ENCODE results near the gene CCDC88A. TPM values are rescaled to one million over a fixed set of nuclear protein-coding genes. Genes with fewer than 3 reads are reported as not detected.

Gene CCDC88A
- total and polyA plus RNA-seq, 2 experiments from 2014 or later, result 144 to 169 TPM

GRCh38 chr2:55301277-55301676, 118.4 kb downstream of the CCDC88A start:
- Histone ChIP-seq H3K27me3 (ENCODE audit: insufficient read depth) (no peaks in the 10 kb centered on the region), H3K36me3 (ENCODE audit: insufficient read depth) (peaks cover 18% of the 10 kb centered on the region), H3K27ac (ENCODE audit: low read depth) (no peak overlapping the region; the same call in 1 of the 2 replicates), H3K79me2 (replicated peaks; ENCODE audit: insufficient read depth) (no peaks in the 10 kb centered on the region), H3K9me2 (ENCODE audit: insufficient read depth) (no peaks in the 10 kb centered on the region), H4K20me1 (replicated peaks; ENCODE audit: insufficient read depth) (no peaks in the 10 kb centered on the region; the same call in 1 of the 2 replicates), H3K4me3 (no peak overlapping the region), H3K4me2 (no peak overlapping the region), H3F3A (replicated peaks; ENCODE audit: low read depth) (no peaks in the 10 kb centered on the region), H3K4me1 (ENCODE audit: insufficient read depth) (no peaks in the 10 kb centered on the region), H2AFZ (no peak overlapping the region)
- DNase-seq (ENCODE audit: low spot score), result no peak
- Mint-ChIP-seq H3K4me3 (no peak overlapping the region), H3K27me3 (ENCODE audit: insufficient read depth, low read depth, poor library complexity) (no peaks in the 10 kb centered on the region), H3K9me3 (no peaks in the 10 kb centered on the region), H3K4me1 (no peaks in the 10 kb centered on the region), H3K27ac (no peak overlapping the region), H3K36me3 (ENCODE audit: low read depth) (peaks cover 11% of the 10 kb centered on the region; the same call in 2 of the 3 replicates)
- TF ChIP-seq ETS1 (IDR thresholded peaks at IDR 0.05) (no peak), JUNB (IDR thresholded peaks at IDR 0.05; ENCODE audit: unreplicated experiment) (no peak), EZH2phosphoT487 (IDR thresholded peaks at IDR 0.05; ENCODE audit: unreplicated experiment) (no peak), ZNF331 (CRISPR knock-in tag; IDR thresholded peaks at IDR 0.05; ENCODE audit: low read depth) (no peak), ZNF114 (CRISPR knock-in tag; IDR thresholded peaks at IDR 0.05) (no peak), EZH2 (IDR thresholded peaks at IDR 0.05; ENCODE audit: low read depth, unreplicated experiment) (no peak), CREB1 (CRISPR knock-in tag; IDR thresholded peaks at IDR 0.05; ENCODE audit: low read depth) (no peak)
- ATAC-seq, result no peak

- no peaks in the 10 kb centered on the region for H3K79me2 ChIP-seq (replicated peaks; ENCODE audit: insufficient read depth)
- DNase-seq (ENCODE audit: low spot score), result no peak
- H3K4me1 ChIP-seq (ENCODE audit: insufficient read depth), result no peaks in the 10 kb centered on the region
- ATAC-seq, result no peak
- H3K36me3 ChIP-seq (ENCODE audit: insufficient read depth), result peaks cover 25% of the 10 kb centered on the region
- Mint-ChIP-seq H3K27ac (no peak overlapping the region), H3K36me3 (ENCODE audit: low read depth) (peaks cover 25% of the 10 kb centered on the region; the same call in 2 of the 3 replicates), H3K4me3 (no peak overlapping the region), H3K9me3 (no peaks in the 10 kb centered on the region), H3K27me3 (ENCODE audit: insufficient read depth, low read depth, poor library complexity) (no peaks in the 10 kb centered on the region), H3K4me1 (no peaks in the 10 kb centered on the region)
- H3K4me3 ChIP-seq, result no peak overlapping the region
- no peak overlapping the region for H3K4me2 ChIP-seq
- H4K20me1 ChIP-seq (replicated peaks; ENCODE audit: insufficient read depth), result no peaks in the 10 kb centered on the region
- H3F3A ChIP-seq (replicated peaks; ENCODE audit: low read depth), result no peaks in the 10 kb centered on the region
- no peak overlapping the region for H2AFZ ChIP-seq
- no peaks in the 10 kb centered on the region for H3K9me2 ChIP-seq (ENCODE audit: insufficient read depth)
- no peak overlapping the region for H3K27ac ChIP-seq (ENCODE audit: low read depth)
- TF ChIP-seq EZH2 (IDR thresholded peaks at IDR 0.05; ENCODE audit: low read depth, unreplicated experiment) (no peak), JUNB (IDR thresholded peaks at IDR 0.05; ENCODE audit: unreplicated experiment) (no peak), ZNF331 (CRISPR knock-in tag; IDR thresholded peaks at IDR 0.05; ENCODE audit: low read depth) (no peak)
- TF ChIP-seq, protein P1, sequence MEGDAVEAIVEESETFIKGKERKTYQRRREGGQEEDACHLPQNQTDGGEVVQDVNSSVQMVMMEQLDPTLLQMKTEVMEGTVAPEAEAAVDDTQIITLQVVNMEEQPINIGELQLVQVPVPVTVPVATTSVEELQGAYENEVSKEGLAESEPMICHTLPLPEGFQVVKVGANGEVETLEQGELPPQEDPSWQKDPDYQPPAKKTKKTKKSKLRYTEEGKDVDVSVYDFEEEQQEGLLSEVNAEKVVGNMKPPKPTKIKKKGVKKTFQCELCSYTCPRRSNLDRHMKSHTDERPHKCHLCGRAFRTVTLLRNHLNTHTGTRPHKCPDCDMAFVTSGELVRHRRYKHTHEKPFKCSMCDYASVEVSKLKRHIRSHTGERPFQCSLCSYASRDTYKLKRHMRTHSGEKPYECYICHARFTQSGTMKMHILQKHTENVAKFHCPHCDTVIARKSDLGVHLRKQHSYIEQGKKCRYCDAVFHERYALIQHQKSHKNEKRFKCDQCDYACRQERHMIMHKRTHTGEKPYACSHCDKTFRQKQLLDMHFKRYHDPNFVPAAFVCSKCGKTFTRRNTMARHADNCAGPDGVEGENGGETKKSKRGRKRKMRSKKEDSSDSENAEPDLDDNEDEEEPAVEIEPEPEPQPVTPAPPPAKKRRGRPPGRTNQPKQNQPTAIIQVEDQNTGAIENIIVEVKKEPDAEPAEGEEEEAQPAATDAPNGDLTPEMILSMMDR (conservative IDR thresholded peaks at IDR 0.05; ENCODE audit: low read depth in 2 of 2), result no peak
- no peaks in the 10 kb centered on the region for H3K27me3 ChIP-seq (ENCODE audit: insufficient read depth)
These were observed 123.3 kb downstream of the CCDC88A start for GRCh38 chr2:55296393-55296792.
